K562 (cell line): ENCODE measurements around the gene DLST. TPM values are rescaled to one million over a fixed set of nuclear protein-coding genes. Genes with fewer than 3 reads are reported as not detected.

Experiments used
- JUNB ChIP-seq: fragments of 450-650 bp; formaldehyde crosslinking; conservative IDR thresholded peaks from 2 replicates; pipeline ENCODE4 v1.4.0; 2020; ENCODE audit warnings: mild to moderate bottlenecking
- ZNF217 ChIP-seq: sonication (generic); formaldehyde crosslinking; IDR thresholded peaks from 2 replicates; pipeline ENCODE4 v1.8.0; 2022; ENCODE audit warnings: mild to moderate bottlenecking, missing genetic modification reagents
- polyA plus RNA-seq, 8 experiments: library from polyadenylated mRNA; depleted of rRNA in 4 of 8; stranded (reverse) in 5 of 8; unstranded in 3 of 8; fragments of >200 nt; fragmentation: Nextera tagmentation in 2 of 8; fragmentation: Illumina TruSeq in 1 of 8; extraction: Ambion mirVana in 2 of 8; extraction: Trizol in 1 of 8; gene quantifications; 2 replicates each; pipeline versions ENCODE4 v1.2.1 to v1.2.3, GENCODE V29; 2011 to 2014; ENCODE audit warnings: inconsistent platforms in 1 of 8, missing spikeins in 1 of 8
- total RNA-seq, 7 experiments: library from RNA; depleted of rRNA in 6 of 7; stranded (reverse); fragments of >200 nt in 6 of 7; fragmentation: Illumina TruSeq in 2 of 7; extraction: Trizol in 2 of 7; gene quantifications; 2 replicates each; pipeline versions ENCODE4 v1.2.1 to v1.2.3, GENCODE V29; 2011 to 2021; ENCODE audit warnings: low replicate concordance in 1 of 7
- TF ChIP-seq, protein P1 (sequence below): fragments of 250-450 bp; sonication (Bioruptor Pico); IDR thresholded peaks from 2 replicates; pipeline ENCODE4 v1.4.0; 2020

The DLST gene
- total and polyA plus RNA-seq, 9 of the 15 experiments (the other 6 are each of a cell fraction or from before 2014, with no cell fraction given), result 3.0 to 73.7 (median 45.4) TPM

DNA sequence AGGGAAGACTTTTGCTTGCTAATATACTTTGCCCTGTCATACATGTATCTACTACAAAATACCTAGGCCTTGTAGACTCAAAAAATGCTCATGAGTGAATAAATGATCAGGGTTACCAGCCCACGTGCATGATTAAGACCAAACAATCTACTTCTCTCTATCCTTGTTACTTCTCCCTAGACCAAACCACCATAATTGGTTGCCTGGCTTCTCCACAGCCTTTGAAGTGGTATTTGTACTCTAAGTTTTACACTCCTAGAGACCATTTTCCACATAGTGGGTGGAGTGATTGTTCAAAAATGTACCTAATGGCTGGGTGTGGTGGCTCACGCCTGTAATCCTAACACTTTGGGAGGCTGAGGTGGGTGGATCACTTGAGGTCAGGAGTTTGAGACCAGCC lies 55.5 kb downstream of the DLST start (continued):
- TF ChIP-seq, protein P1, sequence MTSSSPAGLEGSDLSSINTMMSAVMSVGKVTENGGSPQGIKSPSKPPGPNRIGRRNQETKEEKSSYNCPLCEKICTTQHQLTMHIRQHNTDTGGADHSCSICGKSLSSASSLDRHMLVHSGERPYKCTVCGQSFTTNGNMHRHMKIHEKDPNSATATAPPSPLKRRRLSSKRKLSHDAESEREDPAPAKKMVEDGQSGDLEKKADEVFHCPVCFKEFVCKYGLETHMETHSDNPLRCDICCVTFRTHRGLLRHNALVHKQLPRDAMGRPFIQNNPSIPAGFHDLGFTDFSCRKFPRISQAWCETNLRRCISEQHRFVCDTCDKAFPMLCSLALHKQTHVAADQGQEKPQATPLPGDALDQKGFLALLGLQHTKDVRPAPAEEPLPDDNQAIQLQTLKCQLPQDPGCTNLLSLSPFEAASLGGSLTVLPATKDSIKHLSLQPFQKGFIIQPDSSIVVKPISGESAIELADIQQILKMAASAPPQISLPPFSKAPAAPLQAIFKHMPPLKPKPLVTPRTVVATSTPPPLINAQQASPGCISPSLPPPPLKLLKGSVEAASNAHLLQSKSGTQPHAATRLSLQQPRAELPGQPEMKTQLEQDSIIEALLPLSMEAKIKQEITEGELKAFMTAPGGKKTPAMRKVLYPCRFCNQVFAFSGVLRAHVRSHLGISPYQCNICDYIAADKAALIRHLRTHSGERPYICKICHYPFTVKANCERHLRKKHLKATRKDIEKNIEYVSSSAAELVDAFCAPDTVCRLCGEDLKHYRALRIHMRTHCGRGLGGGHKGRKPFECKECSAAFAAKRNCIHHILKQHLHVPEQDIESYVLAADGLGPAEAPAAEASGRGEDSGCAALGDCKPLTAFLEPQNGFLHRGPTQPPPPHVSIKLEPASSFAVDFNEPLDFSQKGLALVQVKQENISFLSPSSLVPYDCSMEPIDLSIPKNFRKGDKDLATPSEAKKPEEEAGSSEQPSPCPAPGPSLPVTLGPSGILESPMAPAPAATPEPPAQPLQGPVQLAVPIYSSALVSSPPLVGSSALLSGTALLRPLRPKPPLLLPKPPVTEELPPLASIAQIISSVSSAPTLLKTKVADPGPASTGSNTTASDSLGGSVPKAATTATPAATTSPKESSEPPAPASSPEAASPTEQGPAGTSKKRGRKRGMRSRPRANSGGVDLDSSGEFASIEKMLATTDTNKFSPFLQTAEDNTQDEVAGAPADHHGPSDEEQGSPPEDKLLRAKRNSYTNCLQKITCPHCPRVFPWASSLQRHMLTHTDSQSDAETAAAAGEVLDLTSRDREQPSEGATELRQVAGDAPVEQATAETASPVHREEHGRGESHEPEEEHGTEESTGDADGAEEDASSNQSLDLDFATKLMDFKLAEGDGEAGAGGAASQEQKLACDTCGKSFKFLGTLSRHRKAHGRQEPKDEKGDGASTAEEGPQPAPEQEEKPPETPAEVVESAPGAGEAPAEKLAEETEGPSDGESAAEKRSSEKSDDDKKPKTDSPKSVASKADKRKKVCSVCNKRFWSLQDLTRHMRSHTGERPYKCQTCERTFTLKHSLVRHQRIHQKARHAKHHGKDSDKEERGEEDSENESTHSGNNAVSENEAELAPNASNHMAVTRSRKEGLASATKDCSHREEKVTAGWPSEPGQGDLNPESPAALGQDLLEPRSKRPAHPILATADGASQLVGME (CRISPR knock-in tag), result no peak
- TF ChIP-seq ZNF217 (no peak), JUNB (CRISPR knock-in tag) (no peak)
